Measurements from ENCODE around the gene SLC9A9.

Gene SLC9A9

DNA sequence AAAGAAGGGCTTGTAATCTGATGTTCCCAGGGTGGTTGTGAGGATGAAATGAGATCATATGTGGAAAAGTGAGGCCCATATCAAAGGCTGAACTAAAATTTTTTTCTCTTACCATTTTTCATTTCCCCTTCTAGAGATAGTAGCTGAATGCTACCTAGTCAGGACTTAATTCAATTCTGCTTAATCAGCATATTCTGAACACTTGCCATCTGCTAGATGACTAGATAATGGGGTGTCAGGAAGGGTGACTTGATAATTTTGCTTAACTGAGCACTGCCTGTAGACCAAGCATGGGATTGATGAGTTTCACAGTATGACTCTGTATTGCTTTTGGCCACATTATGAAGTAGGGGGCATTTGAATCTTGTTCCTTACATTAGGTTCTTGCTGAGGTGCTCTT lies 592.5 kb downstream of the SLC9A9 start:
- Histone ChIP-seq H3K79me2 (ENCODE audit: control insufficient read depth, insufficient read depth, low read length, poor library complexity) (no peaks in the 10 kb centered on the region), H3K36me3 (ENCODE audit: control insufficient read depth in 1 of 2, insufficient read depth in 2 of 2, low read length in 2 of 2) (no peaks in the 10 kb centered on the region), H3K27me3 (ENCODE audit: insufficient read depth, low read length) (no peaks in the 10 kb centered on the region), H3K14ac (ENCODE audit: low read length) (no peak overlapping the region), H3K9me3 (ENCODE audit: insufficient read depth, low read depth, low read length) (no peaks in the 10 kb centered on the region), H2BK120ac (ENCODE audit: insufficient read depth, low read length, poor library complexity) (no peak overlapping the region), H3K23ac (ENCODE audit: low read length) (no peak overlapping the region), H3K4me3 (ENCODE audit: low read depth, low read length) (no peak overlapping the region), H3K27ac (ENCODE audit: low read depth, low read length) (no peak overlapping the region), H2BK5ac (ENCODE audit: low read depth, low read length, poor library complexity) (no peak overlapping the region), H2AFZ (ENCODE audit: insufficient read depth, low read length, poor library complexity) (no peak overlapping the region), H3K79me1 (ENCODE audit: low read length) (no peaks in the 10 kb centered on the region), H4K91ac (ENCODE audit: low read depth, low read length) (no peak overlapping the region), H3K4ac (ENCODE audit: low read depth, low read length) (no peak overlapping the region), H3K4me2 (ENCODE audit: low read length) (no peak overlapping the region), H2BK12ac (ENCODE audit: low read length) (no peak overlapping the region), H4K12ac (ENCODE audit: low read depth, low read length) (no peak overlapping the region), H3K9ac (ENCODE audit: low read length) (no peak overlapping the region), H4K8ac (ENCODE audit: low read depth, low read length) (no peak overlapping the region), H3K18ac (ENCODE audit: low read length) (no peak overlapping the region), H3K4me1 (ENCODE audit: control insufficient read depth in 1 of 2, insufficient read depth in 2 of 2, low read length in 2 of 2) (no peaks in the 10 kb centered on the region), H2AK5ac (ENCODE audit: low read length) (no peak overlapping the region)
- DNase-seq, result no peak

DNA sequence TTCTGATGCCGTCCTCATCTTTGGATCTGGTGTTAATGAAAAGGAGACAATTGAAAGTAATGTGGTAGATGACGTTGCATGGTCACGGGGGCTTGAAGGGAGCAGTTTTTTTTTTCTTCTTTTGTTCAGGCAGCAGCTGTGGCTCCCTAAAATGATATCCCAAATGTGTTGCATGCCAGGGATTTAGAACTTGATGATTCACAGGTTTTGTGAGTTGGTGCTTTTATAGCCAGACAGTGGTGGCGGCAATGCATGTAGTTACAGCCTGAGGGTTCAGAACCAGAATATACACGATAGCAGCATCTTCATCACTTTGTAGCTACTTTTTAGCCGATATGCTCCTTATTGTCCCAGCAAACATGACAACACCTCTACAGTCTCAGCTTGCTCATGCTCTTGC lies 595.3 kb downstream of the SLC9A9 start:
- no peaks in the 10 kb centered on the region for H3K36me3 ChIP-seq (ENCODE audit: control insufficient read depth in 1 of 2, insufficient read depth in 2 of 2, low read length in 2 of 2)
- H3K4ac ChIP-seq (ENCODE audit: low read depth, low read length), result no peak overlapping the region
- no peak overlapping the region for H2AFZ ChIP-seq (ENCODE audit: insufficient read depth, low read length, poor library complexity)
- no peak overlapping the region for H2BK120ac ChIP-seq (ENCODE audit: insufficient read depth, low read length, poor library complexity)
- H4K91ac ChIP-seq (ENCODE audit: low read depth, low read length), result no peak overlapping the region
- H2AK5ac ChIP-seq (ENCODE audit: low read length), result no peak overlapping the region
- H3K23ac ChIP-seq (ENCODE audit: low read length), result no peak overlapping the region
- H3K14ac ChIP-seq (ENCODE audit: low read length), result no peak overlapping the region
- no peak overlapping the region for H4K8ac ChIP-seq (ENCODE audit: low read depth, low read length)
- no peak overlapping the region for H4K12ac ChIP-seq (ENCODE audit: low read depth, low read length)
- H3K27me3 ChIP-seq (ENCODE audit: insufficient read depth, low read length), result no peaks in the 10 kb centered on the region
- no peak for DNase-seq
- H3K9ac ChIP-seq (ENCODE audit: low read length), result no peak overlapping the region
- no peaks in the 10 kb centered on the region for H3K79me1 ChIP-seq (ENCODE audit: low read length)
- no peak overlapping the region for H3K18ac ChIP-seq (ENCODE audit: low read length)
- no peaks in the 10 kb centered on the region for H3K4me1 ChIP-seq (ENCODE audit: control insufficient read depth in 1 of 2, insufficient read depth in 2 of 2, low read length in 2 of 2)
- no peaks in the 10 kb centered on the region for H3K79me2 ChIP-seq (ENCODE audit: control insufficient read depth, insufficient read depth, low read length, poor library complexity)
- WGBS (ENCODE audit: extremely low coverage, insufficient coverage, insufficient read length), result no CpG with 5 or more reads among the region's 6 CpGs
- H3K9me3 ChIP-seq (ENCODE audit: insufficient read depth, low read depth, low read length), result no peaks in the 10 kb centered on the region
- no peak overlapping the region for H3K4me2 ChIP-seq (ENCODE audit: low read length)
- H2BK5ac ChIP-seq (ENCODE audit: low read depth, low read length, poor library complexity), result no peak overlapping the region
- no peak overlapping the region for H2BK12ac ChIP-seq (ENCODE audit: low read length)
- no peak overlapping the region for H3K27ac ChIP-seq (ENCODE audit: low read depth, low read length)
- no peak overlapping the region for H3K4me3 ChIP-seq (ENCODE audit: low read depth, low read length)

DNA sequence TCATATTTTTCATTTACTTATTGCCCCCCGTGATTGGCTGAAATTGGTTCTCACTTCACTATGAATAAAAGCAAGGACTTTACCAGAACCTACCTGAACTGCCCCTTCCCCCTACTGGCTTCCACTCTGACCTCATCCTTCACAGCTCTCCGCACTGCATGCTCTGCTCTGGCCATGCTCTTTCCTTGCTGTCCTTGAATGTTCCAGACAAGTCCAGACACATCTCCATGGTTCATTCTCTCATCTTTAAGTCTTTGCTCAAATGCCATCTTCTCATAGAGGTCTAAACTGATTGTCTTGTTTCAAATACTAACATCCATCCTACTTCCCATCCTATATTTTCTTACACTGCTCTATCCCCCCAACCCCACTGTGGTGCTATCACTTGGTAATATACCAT lies 599.3 kb downstream of the SLC9A9 start:
- H3K4me2 ChIP-seq (ENCODE audit: low read length), result no peak overlapping the region
- no peak overlapping the region for H4K8ac ChIP-seq (ENCODE audit: low read depth, low read length)
- H3K27me3 ChIP-seq (ENCODE audit: insufficient read depth, low read length), result no peaks in the 10 kb centered on the region
- H2BK120ac ChIP-seq (ENCODE audit: insufficient read depth, low read length, poor library complexity), result no peak overlapping the region
- no peak overlapping the region for H2AFZ ChIP-seq (ENCODE audit: insufficient read depth, low read length, poor library complexity)
- no peak overlapping the region for H4K12ac ChIP-seq (ENCODE audit: low read depth, low read length)
- H3K23ac ChIP-seq (ENCODE audit: low read length), result no peak overlapping the region
- no peak overlapping the region for H4K91ac ChIP-seq (ENCODE audit: low read depth, low read length)
- H3K14ac ChIP-seq (ENCODE audit: low read length), result no peak overlapping the region
- no peak overlapping the region for H2BK5ac ChIP-seq (ENCODE audit: low read depth, low read length, poor library complexity)
- no peak overlapping the region for H3K27ac ChIP-seq (ENCODE audit: low read depth, low read length)
- H3K4me1 ChIP-seq (ENCODE audit: control insufficient read depth in 1 of 2, insufficient read depth in 2 of 2, low read length in 2 of 2), result no peaks in the 10 kb centered on the region
- H3K79me1 ChIP-seq (ENCODE audit: low read length), result no peaks in the 10 kb centered on the region
- no peak overlapping the region for H3K4me3 ChIP-seq (ENCODE audit: low read depth, low read length)
- H3K9ac ChIP-seq (ENCODE audit: low read length), result no peak overlapping the region
- no peaks in the 10 kb centered on the region for H3K36me3 ChIP-seq (ENCODE audit: control insufficient read depth in 1 of 2, insufficient read depth in 2 of 2, low read length in 2 of 2)
- no peaks in the 10 kb centered on the region for H3K9me3 ChIP-seq (ENCODE audit: insufficient read depth, low read depth, low read length)
- no peak for DNase-seq
- WGBS (ENCODE audit: extremely low coverage, insufficient coverage, insufficient read length), result no CpG with 5 or more reads among the region's 2 CpGs
- no peak overlapping the region for H3K18ac ChIP-seq (ENCODE audit: low read length)
- H2BK12ac ChIP-seq (ENCODE audit: low read length), result no peak overlapping the region
- no peak overlapping the region for H2AK5ac ChIP-seq (ENCODE audit: low read length)
- no peak overlapping the region for H3K4ac ChIP-seq (ENCODE audit: low read depth, low read length)
- no peaks in the 10 kb centered on the region for H3K79me2 ChIP-seq (ENCODE audit: control insufficient read depth, insufficient read depth, low read length, poor library complexity)

DNA sequence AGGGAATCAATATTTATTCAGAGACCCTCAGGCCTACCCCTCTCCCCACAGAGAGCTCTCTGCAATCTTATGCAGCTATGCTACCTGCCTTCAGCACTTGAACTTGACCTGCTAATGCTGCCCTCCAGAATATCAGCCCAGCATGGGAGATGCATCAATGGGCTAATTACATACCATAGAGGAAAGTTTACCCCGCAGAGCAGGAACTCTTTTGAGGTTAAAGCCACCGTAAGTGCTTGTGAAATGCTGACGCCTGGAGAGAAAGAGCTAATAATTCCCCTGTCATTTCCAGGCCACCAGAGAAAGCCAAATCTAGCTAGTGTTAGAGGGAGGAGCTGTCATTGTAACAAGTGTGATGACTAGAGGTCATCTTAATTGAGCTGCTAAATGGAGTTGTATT lies 601.2 kb downstream of the SLC9A9 start:
- H4K12ac ChIP-seq (ENCODE audit: low read depth, low read length), result no peak overlapping the region
- H2AK5ac ChIP-seq (ENCODE audit: low read length), result no peak overlapping the region
- H2BK120ac ChIP-seq (ENCODE audit: insufficient read depth, low read length, poor library complexity), result no peak overlapping the region
- H3K27ac ChIP-seq (ENCODE audit: low read depth, low read length), result no peak overlapping the region
- no peak overlapping the region for H3K23ac ChIP-seq (ENCODE audit: low read length)
- no peak overlapping the region for H2AFZ ChIP-seq (ENCODE audit: insufficient read depth, low read length, poor library complexity)
- H3K14ac ChIP-seq (ENCODE audit: low read length), result no peak overlapping the region
- H4K91ac ChIP-seq (ENCODE audit: low read depth, low read length), result no peak overlapping the region
- no peak overlapping the region for H2BK5ac ChIP-seq (ENCODE audit: low read depth, low read length, poor library complexity)
- H3K18ac ChIP-seq (ENCODE audit: low read length), result no peak overlapping the region
- peaks cover 2 to 5% of the 10 kb centered on the region in 2 experiments for H3K4me1 ChIP-seq (ENCODE audit: control insufficient read depth in 1 of 2, insufficient read depth in 2 of 2, low read length in 2 of 2)
- no peak overlapping the region for H3K4ac ChIP-seq (ENCODE audit: low read depth, low read length)
- H3K4me2 ChIP-seq (ENCODE audit: low read length), result no peak overlapping the region
- no peaks in the 10 kb centered on the region for H3K79me2 ChIP-seq (ENCODE audit: control insufficient read depth, insufficient read depth, low read length, poor library complexity)
- no CpG with 5 or more reads among the region's 3 CpGs for WGBS (ENCODE audit: extremely low coverage, insufficient coverage, insufficient read length)
- no peaks in the 10 kb centered on the region for H3K9me3 ChIP-seq (ENCODE audit: insufficient read depth, low read depth, low read length)
- no peaks in the 10 kb centered on the region for H3K36me3 ChIP-seq (ENCODE audit: control insufficient read depth in 1 of 2, insufficient read depth in 2 of 2, low read length in 2 of 2)
- H3K4me3 ChIP-seq (ENCODE audit: low read depth, low read length), result no peak overlapping the region
- H3K79me1 ChIP-seq (ENCODE audit: low read length), result no peaks in the 10 kb centered on the region
- H2BK12ac ChIP-seq (ENCODE audit: low read length), result no peak overlapping the region
- H3K9ac ChIP-seq (ENCODE audit: low read length), result no peak overlapping the region
- H4K8ac ChIP-seq (ENCODE audit: low read depth, low read length), result no peak overlapping the region
- H3K27me3 ChIP-seq (ENCODE audit: insufficient read depth, low read length), result no peaks in the 10 kb centered on the region
- no peak for DNase-seq

DNA sequence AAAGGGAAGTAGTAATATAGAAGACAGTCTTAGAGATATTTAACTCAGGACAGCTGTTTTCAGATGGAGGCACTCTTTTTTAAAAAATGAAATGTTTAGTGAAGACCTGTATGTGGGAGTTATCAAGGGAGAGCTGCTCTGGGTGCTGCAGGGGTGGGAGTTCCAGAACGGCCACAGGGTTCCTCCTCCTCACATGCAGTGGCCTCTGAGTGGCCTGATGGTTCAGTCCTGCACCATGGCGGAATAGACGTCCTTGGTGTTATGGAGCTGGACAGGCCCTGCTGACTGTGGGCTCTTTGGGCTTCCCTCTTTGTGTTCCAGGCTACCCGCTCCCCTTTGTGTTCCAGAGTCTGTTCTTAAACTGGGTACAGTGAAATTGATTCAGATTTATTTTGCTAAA lies 602.6 kb downstream of the SLC9A9 start:
- H3K14ac ChIP-seq (ENCODE audit: low read length), result no peak overlapping the region
- DNase-seq, result no peak
- no CpG with 5 or more reads among the region's 4 CpGs for WGBS (ENCODE audit: extremely low coverage, insufficient coverage, insufficient read length)

More for the DNA sequence above, 602.6 kb downstream of the SLC9A9 start:
- Histone ChIP-seq H4K8ac (ENCODE audit: low read depth, low read length) (no peak overlapping the region), H2BK120ac (ENCODE audit: insufficient read depth, low read length, poor library complexity) (no peak overlapping the region), H4K91ac (ENCODE audit: low read depth, low read length) (no peak overlapping the region), H2AFZ (ENCODE audit: insufficient read depth, low read length, poor library complexity) (no peak overlapping the region), H3K36me3 (ENCODE audit: control insufficient read depth in 1 of 2, insufficient read depth in 2 of 2, low read length in 2 of 2) (no peaks in the 10 kb centered on the region), H3K4ac (ENCODE audit: low read depth, low read length) (no peak overlapping the region), H2AK5ac (ENCODE audit: low read length) (no peak overlapping the region), H2BK12ac (ENCODE audit: low read length) (no peak overlapping the region), H3K79me1 (ENCODE audit: low read length) (no peaks in the 10 kb centered on the region), H3K9ac (ENCODE audit: low read length) (no peak overlapping the region), H4K12ac (ENCODE audit: low read depth, low read length) (no peak overlapping the region), H3K9me3 (ENCODE audit: insufficient read depth, low read depth, low read length) (no peaks in the 10 kb centered on the region), H3K27ac (ENCODE audit: low read depth, low read length) (no peak overlapping the region), H3K79me2 (ENCODE audit: control insufficient read depth, insufficient read depth, low read length, poor library complexity) (no peaks in the 10 kb centered on the region), H3K23ac (ENCODE audit: low read length) (no peak overlapping the region), H3K4me2 (ENCODE audit: low read length) (no peak overlapping the region), H3K27me3 (ENCODE audit: insufficient read depth, low read length) (no peaks in the 10 kb centered on the region), H3K18ac (ENCODE audit: low read length) (no peak overlapping the region), H3K4me3 (ENCODE audit: low read depth, low read length) (no peak overlapping the region), H3K4me1 (ENCODE audit: control insufficient read depth in 1 of 2, insufficient read depth in 2 of 2, low read length in 2 of 2) (peaks cover 2 to 5% of the 10 kb centered on the region in 2 experiments), H2BK5ac (ENCODE audit: low read depth, low read length, poor library complexity) (no peak overlapping the region)
